MV-4-11 (cell line): Measurements from ENCODE around the gene UQCC3.
"Not testable (repeated sequence)": the region's sequence is repeated elsewhere in the genome, so short reads cannot be mapped to it uniquely, and the experiment has no call there.

Experiments used
- DNase-seq: peaks from one replicate; lab custom pipeline; 2025; lab: John Stamatoyannopoulos, UW

Gene UQCC3

GRCh38 chr11:62671608-62672389 is at the start of gene UQCC3, which contains the start of gene LBHD1:
Gene UQCC3 (plus strand): TSS chr11:62671673. CDS start chr11:62671746, 73 bp downstream.
Gene LBHD1 (minus strand): TSS chr11:62672267. CDS start chr11:62670031, 2,236 bp downstream.
- peak; percentile 96 for DNase-seq

GRCh38 chr11:62622476-62623089 is 48.9 kb upstream of the UQCC3 start:
- no peak for DNase-seq

- peak; percentile 1 for DNase-seq
Observed at GRCh38 chr11:62627713-62628112, 43.8 kb upstream of the UQCC3 start.

GRCh38 chr11:62632492-62632891 is 39.0 kb upstream of the UQCC3 start:
- DNase-seq = no peak

- peak; percentile 36 for DNase-seq
Observed at GRCh38 chr11:62644220-62644619, 27.3 kb upstream of the UQCC3 start.

GRCh38 chr11:62645671-62645945 is 25.9 kb upstream of the UQCC3 start:
- DNase-seq = no peak

- DNase-seq = peak; percentile 97
Observed at GRCh38 chr11:62645946-62646824, 25.3 kb upstream of the UQCC3 start, which contains the start of gene GANAB. Gene GANAB (minus strand): TSS chr11:62646613. CDS start chr11:62646599, 14 bp downstream.

GRCh38 chr11:62646825-62647608 is 24.5 kb upstream of the UQCC3 start:
- no peak for DNase-seq

- no peak for DNase-seq
Observed at GRCh38 chr11:62647609-62648005, 23.9 kb upstream of the UQCC3 start.

GRCh38 chr11:62648185-62648966 is 23.1 kb upstream of the UQCC3 start:
- no peak for DNase-seq

- DNase-seq = no peak
Observed at GRCh38 chr11:62648967-62649364, 22.5 kb upstream of the UQCC3 start.

- DNase-seq = no peak
Observed at GRCh38 chr11:62649486-62649885, 22.0 kb upstream of the UQCC3 start.

- not testable (repeated sequence) for DNase-seq
Observed at GRCh38 chr11:62650283-62650682, 21.2 kb upstream of the UQCC3 start.

GRCh38 chr11:62652161-62653006 is 19.1 kb upstream of the UQCC3 start:
- DNase-seq = peak; percentile 5

- DNase-seq = no peak
Observed at GRCh38 chr11:62654297-62654696, 17.2 kb upstream of the UQCC3 start.

- DNase-seq = peak; percentile 67
Observed at GRCh38 chr11:62656796-62657429, 14.6 kb upstream of the UQCC3 start.

- DNase-seq = peak; percentile 49
Observed at GRCh38 chr11:62664405-62665074, 6.9 kb upstream of the UQCC3 start.

GRCh38 chr11:62665075-62665598 is 6.3 kb upstream of the UQCC3 start, which contains the start of the genes C11orf98 and CSKMT:
Gene C11orf98 (minus strand): TSS chr11:62665210. CDS start chr11:62665169, 41 bp downstream.
Gene CSKMT (plus strand): TSS chr11:62665312. CDS start chr11:62665880, 568 bp downstream.
- DNase-seq = peak; percentile 89
